HCT116 (cell line): Measurements from ENCODE around the gene ACSM4. TPM values are rescaled to one million over a fixed set of nuclear protein-coding genes. Genes with fewer than 3 reads are reported as not detected.

Experiments
- CEBPB ChIP-seq: IDR thresholded peaks from 2 replicates; pipeline ENCODE4 v1.6.1; 2012; ENCODE audit warnings: low read depth
- EZH2 ChIP-seq: fragments of 200-600 bp; sonication (generic); IDR thresholded peaks from 2 replicates; pipeline ENCODE4 v1.6.1; 2017; ENCODE audit warnings: antibody characterized with exemption, mixed run types
- FOSL1 ChIP-seq: IDR thresholded peaks from 2 replicates; pipeline ENCODE4 v1.6.1; 2012; ENCODE audit warnings: low read depth
- MAX ChIP-seq: IDR thresholded peaks from 2 replicates; pipeline ENCODE4 v1.6.1; 2012
- TCF7L2 ChIP-seq: IDR thresholded peaks from 2 replicates; pipeline ENCODE4 v1.7.0; 2011; ENCODE audit warnings: borderline replicate concordance, inconsistent platforms; ENCODE audit not compliant: insufficient read depth, insufficient read length; ENCODE audit errors: extremely low read depth
- YY1 ChIP-seq: IDR thresholded peaks from 2 replicates; pipeline ENCODE4 v1.6.1; 2011; ENCODE audit warnings: low read length, low read depth, moderate library complexity, mild to moderate bottlenecking; ENCODE audit not compliant: insufficient replicate concordance; ENCODE audit errors: extremely low read depth
- total RNA-seq: library from RNA; stranded (reverse); gene quantifications from one replicate; pipeline ENCODE4 v1.2.1, GENCODE V29; 2021; ENCODE audit not compliant: unreplicated experiment

ACSM4 gene
- total RNA-seq, 1 experiment from 2014 or later = not detected

- TF ChIP-seq TCF7L2 = no peak
- no peak for TF ChIP-seq YY1
- TF ChIP-seq MAX = no peak
- TF ChIP-seq FOSL1 = no peak
- TF ChIP-seq CEBPB = no peak
- no peak for TF ChIP-seq EZH2
Measured at GRCh38 chr12:7376196-7376595, 72.3 kb downstream of the ACSM4 start (continued).

Other genes with a start within 250 kb of the ACSM4 start
- 2.4 TPM for gene C1S, start 243.4 kb upstream of the ACSM4 start, total RNA-seq
- 4.3 TPM for gene C1R, start 211.6 kb upstream of the ACSM4 start, total RNA-seq
- 25.9 TPM for gene C1RL, start 194.9 kb upstream of the ACSM4 start, total RNA-seq
- 0.22 TPM for gene RBP5, start 175.2 kb upstream of the ACSM4 start, total RNA-seq
- 23.0 TPM for gene CLSTN3, start 173.7 kb upstream of the ACSM4 start, total RNA-seq
- gene PEX5, start 114.4 kb upstream of the ACSM4 start, total RNA-seq = 45.4 TPM
- 27.0 TPM for gene CD163L1, start 140.1 kb downstream of the ACSM4 start, total RNA-seq
- gene CD163, start 199.7 kb downstream of the ACSM4 start, total RNA-seq = 1.4 TPM